ENCODE data around the gene CASTOR1. TPM values are rescaled to one million over a fixed set of nuclear protein-coding genes. Genes with fewer than 3 reads are reported as not detected.

CASTOR1 gene
- total RNA-seq, 3 donors from 2014 or later, result 1.1 to 2.9 (median 2.4) TPM

- ATAC-seq (no peak), DNase-seq (no peak)
- Mint-ChIP-seq H3K4me1 (ENCODE audit: low read depth) (peaks cover 71% of the 10 kb centered on the region), H3K4me3 (no peak overlapping the region), H3K27me3 (ENCODE audit: low read depth) (no peaks in the 10 kb centered on the region), H3K36me3 (ENCODE audit: insufficient read depth) (peaks cover 27% of the 10 kb centered on the region), H3K9me3 (no peaks in the 10 kb centered on the region)
Observed at GRCh38 chr22:30297991-30298701, 8.8 kb upstream of the CASTOR1 start.

- H3K4me1 Mint-ChIP-seq (ENCODE audit: low read depth), result peaks cover 64% of the 10 kb centered on the region
Observed at GRCh38 chr22:30297276-30297990, 8.1 kb upstream of the CASTOR1 start.

GRCh38 chr22:30296833-30297232 lies 7.5 kb upstream of the CASTOR1 start:
- Mint-ChIP-seq H3K36me3 (ENCODE audit: insufficient read depth) (peaks cover 27% of the 10 kb centered on the region), H3K4me3 (no peak overlapping the region), H3K4me1 (ENCODE audit: low read depth) (peaks cover 58% of the 10 kb centered on the region), H3K9me3 (no peaks in the 10 kb centered on the region), H3K27me3 (ENCODE audit: low read depth) (no peaks in the 10 kb centered on the region)
- DNase-seq, result no peak
- ATAC-seq, result peak; percentile 11 to 44

More at GRCh38 chr22:30297276-30297990, 8.1 kb upstream of the CASTOR1 start:
- DNase-seq (no peak), ATAC-seq (no peak)
- peak overlapping the region; percentile 19 for H3K4me3 Mint-ChIP-seq
- H3K9me3 Mint-ChIP-seq, result no peaks in the 10 kb centered on the region
- H3K36me3 Mint-ChIP-seq (ENCODE audit: insufficient read depth), result peaks cover 27% of the 10 kb centered on the region
- H3K27me3 Mint-ChIP-seq (ENCODE audit: low read depth), result no peaks in the 10 kb centered on the region

GRCh38 chr22:30296324-30296723 lies 7.0 kb upstream of the CASTOR1 start:
- ATAC-seq (peak in 1 of 2 donors; percentile 13), DNase-seq (no peak)
- Mint-ChIP-seq H3K9me3 (no peaks in the 10 kb centered on the region), H3K4me3 (no peak overlapping the region), H3K36me3 (ENCODE audit: insufficient read depth) (peaks cover 27% of the 10 kb centered on the region), H3K4me1 (ENCODE audit: low read depth) (peaks cover 56% of the 10 kb centered on the region), H3K27me3 (ENCODE audit: low read depth) (no peaks in the 10 kb centered on the region)

- Mint-ChIP-seq H3K9me3 (no peaks in the 10 kb centered on the region), H3K36me3 (ENCODE audit: insufficient read depth) (peaks cover 25% of the 10 kb centered on the region), H3K4me1 (ENCODE audit: low read depth) (peaks cover 50% of the 10 kb centered on the region), H3K4me3 (no peak overlapping the region), H3K27me3 (ENCODE audit: low read depth) (no peaks in the 10 kb centered on the region)
- DNase-seq (no peak), ATAC-seq (no peak)
Observed at GRCh38 chr22:30295576-30295975, 6.3 kb upstream of the CASTOR1 start.

- Mint-ChIP-seq H3K4me3 (no peak overlapping the region), H3K27me3 (ENCODE audit: low read depth) (no peaks in the 10 kb centered on the region), H3K36me3 (ENCODE audit: insufficient read depth) (peaks cover 23% of the 10 kb centered on the region), H3K4me1 (ENCODE audit: low read depth) (peaks cover 56% of the 10 kb centered on the region), H3K9me3 (no peaks in the 10 kb centered on the region)
- ATAC-seq, result no peak
- no peak for DNase-seq
Observed at GRCh38 chr22:30294830-30295229, 5.5 kb upstream of the CASTOR1 start.

- Mint-ChIP-seq H3K27me3 (ENCODE audit: low read depth) (no peaks in the 10 kb centered on the region), H3K36me3 (ENCODE audit: insufficient read depth) (peaks cover 20% of the 10 kb centered on the region), H3K9me3 (no peaks in the 10 kb centered on the region), H3K4me1 (ENCODE audit: low read depth) (peaks cover 55% of the 10 kb centered on the region), H3K4me3 (no peak overlapping the region)
- DNase-seq (no peak), ATAC-seq (no peak)
Observed at GRCh38 chr22:30294066-30294465, 4.8 kb upstream of the CASTOR1 start.

- no peak overlapping the region for H3K4me3 Mint-ChIP-seq
- no peaks in the 10 kb centered on the region for H3K9me3 Mint-ChIP-seq
- ATAC-seq (no peak), DNase-seq (no peak)
- peaks cover 19% of the 10 kb centered on the region for H3K36me3 Mint-ChIP-seq (ENCODE audit: insufficient read depth)
- H3K27me3 Mint-ChIP-seq (ENCODE audit: low read depth), result no peaks in the 10 kb centered on the region
- peaks cover 49% of the 10 kb centered on the region for H3K4me1 Mint-ChIP-seq (ENCODE audit: low read depth)
Observed at GRCh38 chr22:30293026-30293425, 3.7 kb upstream of the CASTOR1 start.

GRCh38 chr22:30292069-30292970 lies 3.0 kb upstream of the CASTOR1 start:
- no peak for DNase-seq
- H3K4me1 Mint-ChIP-seq (ENCODE audit: low read depth), result peaks cover 47% of the 10 kb centered on the region
- H3K9me3 Mint-ChIP-seq, result no peaks in the 10 kb centered on the region
- H3K36me3 Mint-ChIP-seq (ENCODE audit: insufficient read depth), result peaks cover 18% of the 10 kb centered on the region
- no peak overlapping the region for H3K4me3 Mint-ChIP-seq
- ATAC-seq, result no peak
- no peaks in the 10 kb centered on the region for H3K27me3 Mint-ChIP-seq (ENCODE audit: low read depth)

GRCh38 chr22:30291058-30291892 lies 2.0 kb upstream of the CASTOR1 start:
- no peak overlapping the region for H3K4me3 Mint-ChIP-seq
- no peaks in the 10 kb centered on the region for H3K27me3 Mint-ChIP-seq (ENCODE audit: low read depth)
- DNase-seq, result no peak
- no peak for ATAC-seq
- no peaks in the 10 kb centered on the region for H3K9me3 Mint-ChIP-seq
- H3K36me3 Mint-ChIP-seq (ENCODE audit: insufficient read depth), result peaks cover 13% of the 10 kb centered on the region
- peaks cover 41% of the 10 kb centered on the region for H3K4me1 Mint-ChIP-seq (ENCODE audit: low read depth)

GRCh38 chr22:30290342-30291057 lies 1.2 kb upstream of the CASTOR1 start:
- ATAC-seq, result no peak
- H3K27me3 Mint-ChIP-seq (ENCODE audit: low read depth), result no peaks in the 10 kb centered on the region
- H3K9me3 Mint-ChIP-seq, result no peaks in the 10 kb centered on the region
- peaks cover 33% of the 10 kb centered on the region for H3K4me1 Mint-ChIP-seq (ENCODE audit: low read depth)
- H3K36me3 Mint-ChIP-seq (ENCODE audit: insufficient read depth), result peaks cover 13% of the 10 kb centered on the region
- peak overlapping the region; percentile 83 for H3K4me3 Mint-ChIP-seq
- DNase-seq, result no peak

GRCh38 chr22:30289980-30290313 lies 642 bp upstream of the CASTOR1 start:
- DNase-seq (no peak), ATAC-seq (peak; percentile 33 to 37)
- Mint-ChIP-seq H3K4me3 (peak overlapping the region; percentile 83), H3K36me3 (ENCODE audit: insufficient read depth) (peaks cover 17% of the 10 kb centered on the region), H3K4me1 (ENCODE audit: low read depth) (peaks cover 31% of the 10 kb centered on the region), H3K27me3 (ENCODE audit: low read depth) (no peaks in the 10 kb centered on the region), H3K9me3 (no peaks in the 10 kb centered on the region)

- no peaks in the 10 kb centered on the region for H3K27me3 Mint-ChIP-seq (ENCODE audit: low read depth)
Observed at GRCh38 chr22:30288419-30289140, 725 bp downstream of the CASTOR1 start.

More at GRCh38 chr22:30288419-30289140, 725 bp downstream of the CASTOR1 start:
- DNase-seq (no peak), ATAC-seq (no peak)
- H3K4me1 Mint-ChIP-seq (ENCODE audit: low read depth), result peaks cover 31% of the 10 kb centered on the region
- H3K4me3 Mint-ChIP-seq, result peak overlapping the region; percentile 83
- no peaks in the 10 kb centered on the region for H3K9me3 Mint-ChIP-seq
- peaks cover 12% of the 10 kb centered on the region for H3K36me3 Mint-ChIP-seq (ENCODE audit: insufficient read depth)
